ENCODE data around the gene TRAF1.
A peak's percentile ranks its signal among the peaks of the same experiment; 100 is the strongest.

The TRAF1 gene

GRCh38 chr9:120936764-120937122 is 10.1 kb upstream of the TRAF1 start:
- H3K4me1 ChIP-seq (ENCODE audit: insufficient read depth, low read length, poor library complexity, severe bottlenecking) = peaks cover 65% of the 10 kb centered on the region
- H3K36me3 ChIP-seq (ENCODE audit: insufficient read depth, low read length) = no peaks in the 10 kb centered on the region
- H3K27me3 ChIP-seq (ENCODE audit: insufficient read depth, low read length, poor library complexity, severe bottlenecking) = no peaks in the 10 kb centered on the region
- H3F3A ChIP-seq (ENCODE audit: low read depth) = peaks cover 4% of the 10 kb centered on the region; the same call in 1 of the 2 replicates
- no peaks in the 10 kb centered on the region for H4K20me1 ChIP-seq (ENCODE audit: insufficient read depth, low read length, poor library complexity, severe bottlenecking)
- no peaks in the 10 kb centered on the region for H3K9me2 ChIP-seq (replicated peaks; ENCODE audit: low read depth, low read length)
- H3K4me2 ChIP-seq (ENCODE audit: low read depth, low read length, poor library complexity, severe bottlenecking) = peak overlapping the region; percentile 76
- H3K4me3 ChIP-seq (ENCODE audit: low read length, poor library complexity, severe bottlenecking) = no peak overlapping the region
- peak overlapping the region; percentile 70 for H3K9ac ChIP-seq (ENCODE audit: low read depth, low read length, poor library complexity, severe bottlenecking)
- no peak overlapping the region for H2AFZ ChIP-seq (ENCODE audit: low read length)
- no peaks in the 10 kb centered on the region for H3K79me2 ChIP-seq (ENCODE audit: insufficient read depth, low read length)
- TF ChIP-seq EZH2phosphoT487 (IDR thresholded peaks at IDR 0.05; ENCODE audit: borderline replicate concordance) = no peak
- TF ChIP-seq, protein P1, sequence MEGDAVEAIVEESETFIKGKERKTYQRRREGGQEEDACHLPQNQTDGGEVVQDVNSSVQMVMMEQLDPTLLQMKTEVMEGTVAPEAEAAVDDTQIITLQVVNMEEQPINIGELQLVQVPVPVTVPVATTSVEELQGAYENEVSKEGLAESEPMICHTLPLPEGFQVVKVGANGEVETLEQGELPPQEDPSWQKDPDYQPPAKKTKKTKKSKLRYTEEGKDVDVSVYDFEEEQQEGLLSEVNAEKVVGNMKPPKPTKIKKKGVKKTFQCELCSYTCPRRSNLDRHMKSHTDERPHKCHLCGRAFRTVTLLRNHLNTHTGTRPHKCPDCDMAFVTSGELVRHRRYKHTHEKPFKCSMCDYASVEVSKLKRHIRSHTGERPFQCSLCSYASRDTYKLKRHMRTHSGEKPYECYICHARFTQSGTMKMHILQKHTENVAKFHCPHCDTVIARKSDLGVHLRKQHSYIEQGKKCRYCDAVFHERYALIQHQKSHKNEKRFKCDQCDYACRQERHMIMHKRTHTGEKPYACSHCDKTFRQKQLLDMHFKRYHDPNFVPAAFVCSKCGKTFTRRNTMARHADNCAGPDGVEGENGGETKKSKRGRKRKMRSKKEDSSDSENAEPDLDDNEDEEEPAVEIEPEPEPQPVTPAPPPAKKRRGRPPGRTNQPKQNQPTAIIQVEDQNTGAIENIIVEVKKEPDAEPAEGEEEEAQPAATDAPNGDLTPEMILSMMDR (conservative IDR thresholded peaks at IDR 0.05; ENCODE audit: low read length) = no peak; the same call in 1 of the 2 replicates
- H3K9me3 ChIP-seq (ENCODE audit: insufficient read depth, low read depth, low read length) = no peaks in the 10 kb centered on the region

- no peaks in the 10 kb centered on the region for H3K27me3 ChIP-seq (ENCODE audit: insufficient read depth, low read length, poor library complexity, severe bottlenecking)
- peaks cover 71% of the 10 kb centered on the region for H3K4me1 ChIP-seq (ENCODE audit: insufficient read depth, low read length, poor library complexity, severe bottlenecking)
- H3K9me3 ChIP-seq (ENCODE audit: insufficient read depth, low read depth, low read length) = no peaks in the 10 kb centered on the region
- no peaks in the 10 kb centered on the region for H3K9me2 ChIP-seq (replicated peaks; ENCODE audit: low read depth, low read length)
- no peak overlapping the region for H2AFZ ChIP-seq (ENCODE audit: low read length)
- H3K36me3 ChIP-seq (ENCODE audit: insufficient read depth, low read length) = no peaks in the 10 kb centered on the region
- peak overlapping the region; percentile 59 for H3K4me3 ChIP-seq (ENCODE audit: low read length, poor library complexity, severe bottlenecking)
- TF ChIP-seq EZH2phosphoT487 (IDR thresholded peaks at IDR 0.05; ENCODE audit: borderline replicate concordance) = no peak
- TF ChIP-seq, protein P1 (conservative IDR thresholded peaks at IDR 0.05; ENCODE audit: low read length) = peak; percentile 99
- H4K20me1 ChIP-seq (ENCODE audit: insufficient read depth, low read length, poor library complexity, severe bottlenecking) = no peaks in the 10 kb centered on the region
- H3F3A ChIP-seq (ENCODE audit: low read depth) = peaks cover 6% of the 10 kb centered on the region; the same call in 1 of the 2 replicates
- peak overlapping the region; percentile 70 for H3K9ac ChIP-seq (ENCODE audit: low read depth, low read length, poor library complexity, severe bottlenecking)
- H3K4me2 ChIP-seq (ENCODE audit: low read depth, low read length, poor library complexity, severe bottlenecking) = peak overlapping the region; percentile 76
- no peaks in the 10 kb centered on the region for H3K79me2 ChIP-seq (ENCODE audit: insufficient read depth, low read length)
Measured at GRCh38 chr9:120936011-120936763, 9.6 kb upstream of the TRAF1 start.

GRCh38 chr9:120935383-120935857 is 8.8 kb upstream of the TRAF1 start:
- H3K27me3 ChIP-seq (ENCODE audit: insufficient read depth, low read length, poor library complexity, severe bottlenecking) = no peaks in the 10 kb centered on the region
- peak overlapping the region; percentile 76 for H3K4me2 ChIP-seq (ENCODE audit: low read depth, low read length, poor library complexity, severe bottlenecking)
- no peak overlapping the region for H2AFZ ChIP-seq (ENCODE audit: low read length)
- peaks cover 9% of the 10 kb centered on the region; the same call in 1 of the 2 replicates for H3F3A ChIP-seq (ENCODE audit: low read depth)
- H3K9me2 ChIP-seq (replicated peaks; ENCODE audit: low read depth, low read length) = no peaks in the 10 kb centered on the region
- no peaks in the 10 kb centered on the region for H3K9me3 ChIP-seq (ENCODE audit: insufficient read depth, low read depth, low read length)
- no peaks in the 10 kb centered on the region for H4K20me1 ChIP-seq (ENCODE audit: insufficient read depth, low read length, poor library complexity, severe bottlenecking)
- H3K79me2 ChIP-seq (ENCODE audit: insufficient read depth, low read length) = no peaks in the 10 kb centered on the region
- TF ChIP-seq, protein P1 (conservative IDR thresholded peaks at IDR 0.05; ENCODE audit: low read length) = no peak
- TF ChIP-seq EZH2phosphoT487 (IDR thresholded peaks at IDR 0.05; ENCODE audit: borderline replicate concordance) = no peak
- no peaks in the 10 kb centered on the region for H3K36me3 ChIP-seq (ENCODE audit: insufficient read depth, low read length)
- H3K4me3 ChIP-seq (ENCODE audit: low read length, poor library complexity, severe bottlenecking) = peak overlapping the region; percentile 59
- peaks cover 75% of the 10 kb centered on the region for H3K4me1 ChIP-seq (ENCODE audit: insufficient read depth, low read length, poor library complexity, severe bottlenecking)
- H3K9ac ChIP-seq (ENCODE audit: low read depth, low read length, poor library complexity, severe bottlenecking) = peak overlapping the region; percentile 70
